GM23338 (cell line): Measurements from ENCODE around the gene ATP4A. TPM values are rescaled to one million over a fixed set of nuclear protein-coding genes. Genes with fewer than 3 reads are reported as not detected.

ENCODE experiments used
- ATAC-seq: fragments of 200-7000 bp; cut with Tn5 transposase; 3 replicates; pipeline ENCODE4 v1.9.1; 2020
- DNase-seq: peaks from one replicate; pipeline ENCODE4 v3.0.0-alpha.2; 2015; ENCODE audit warnings: low spot score
- H2AFZ ChIP-seq: fragments of 200-600 bp; sonication (generic); 2 replicates; pipeline ENCODE4 v1.8.0; 2016; ENCODE audit warnings: antibody characterized with exemption, mild to moderate bottlenecking, moderate library complexity
- H3F3A ChIP-seq: fragments of 200-600 bp; sonication (generic); replicated peaks from 2 replicates; pipeline ENCODE4 v1.8.0; 2017; ENCODE audit warnings: antibody characterized with exemption, mixed run types, low read depth
- H3K27ac ChIP-seq: fragments of 200-600 bp; sonication (generic); 2 replicates; pipeline ENCODE4 v1.6.1; 2016; ENCODE audit warnings: low read depth
- H3K27me3 ChIP-seq: fragments of 200-600 bp; sonication (generic); 2 replicates; pipeline ENCODE4 v1.8.0; 2016; ENCODE audit warnings: mild to moderate bottlenecking, mixed run types, moderate library complexity; ENCODE audit not compliant: insufficient read depth
- H3K36me3 ChIP-seq: fragments of 200-600 bp; sonication (generic); 2 replicates; pipeline ENCODE4 v1.8.0; 2016; ENCODE audit warnings: mild to moderate bottlenecking; ENCODE audit not compliant: insufficient read depth
- H3K4me1 ChIP-seq: fragments of 200-600 bp; sonication (generic); 2 replicates; pipeline ENCODE4 v1.8.0; 2016; ENCODE audit warnings: mild to moderate bottlenecking, moderate library complexity; ENCODE audit not compliant: insufficient read depth
- H3K4me2 ChIP-seq: fragments of 200-600 bp; sonication (generic); 2 replicates; pipeline ENCODE4 v1.7.1; 2017; ENCODE audit warnings: mixed run types
- H3K4me3 ChIP-seq: fragments of 200-600 bp; sonication (generic); 2 replicates; pipeline ENCODE4 v1.6.1; 2016; ENCODE audit warnings: mixed run types
- H3K79me2 ChIP-seq: fragments of 200-600 bp; sonication (generic); replicated peaks from 2 replicates; pipeline ENCODE4 v1.8.0; 2017; ENCODE audit warnings: mild to moderate bottlenecking; ENCODE audit not compliant: insufficient read depth
- H3K9me2 ChIP-seq: fragments of 200-600 bp; sonication (generic); 2 replicates; pipeline ENCODE4 v1.8.0; 2017; ENCODE audit not compliant: insufficient read depth
- H4K20me1 ChIP-seq: fragments of 200-600 bp; sonication (generic); replicated peaks from 2 replicates; pipeline ENCODE4 v1.8.0; 2017; ENCODE audit warnings: mild to moderate bottlenecking; ENCODE audit not compliant: insufficient read depth
- H3K27ac Mint-ChIP-seq: 2 replicates; pipeline ENCODE4 v1.8.0; 2020; ENCODE audit warnings: inconsistent platforms, mild to moderate bottlenecking, moderate library complexity, mixed read lengths
- H3K27me3 Mint-ChIP-seq: 3 replicates; pipeline ENCODE4 v1.8.0; 2022; ENCODE audit warnings: low read depth, mild to moderate bottlenecking, moderate library complexity, mixed read lengths, inconsistent platforms; ENCODE audit not compliant: insufficient read depth, poor library complexity
- H3K36me3 Mint-ChIP-seq: 3 replicates; pipeline ENCODE4 v1.8.0; 2021; ENCODE audit warnings: low read depth, mild to moderate bottlenecking, inconsistent platforms, moderate library complexity, mixed read lengths
- H3K4me1 Mint-ChIP-seq: 3 replicates; pipeline ENCODE4 v1.8.0; 2020; ENCODE audit warnings: mild to moderate bottlenecking, inconsistent platforms, mixed read lengths
- H3K4me3 Mint-ChIP-seq: 3 replicates; pipeline ENCODE4 v1.8.0; 2021; ENCODE audit warnings: moderate library complexity, mild to moderate bottlenecking, inconsistent platforms, mixed read lengths
- H3K9me3 Mint-ChIP-seq: 3 replicates; pipeline ENCODE4 v1.8.0; 2020; ENCODE audit warnings: moderate library complexity, mild to moderate bottlenecking, inconsistent platforms, mixed read lengths
- CREB1 ChIP-seq: fragments of 250-450 bp; sonication (Bioruptor Pico); IDR thresholded peaks from 2 replicates; pipeline ENCODE4 v1.5.0; 2020; ENCODE audit warnings: low read depth, mild to moderate bottlenecking, moderate library complexity
- CTCF ChIP-seq, 2 experiments: fragments of 200-600 bp in 1 of 2; sonication (generic) in 1 of 2; conservative IDR thresholded peaks; 2 replicates each; pipeline versions ENCODE4 v1.5.1 to v1.6.1; 2016 to 2017; ENCODE audit warnings: antibody characterized with exemption in 2 of 2, low read depth in 2 of 2, mild to moderate bottlenecking in 2 of 2, moderate library complexity in 1 of 2
- ETS1 ChIP-seq: IDR thresholded peaks from 2 replicates; pipeline ENCODE4 v1.6.1; 2016; ENCODE audit warnings: antibody characterized with exemption
- EZH2phosphoT487 ChIP-seq: fragments of 200-600 bp; sonication (generic); IDR thresholded peaks from one replicate; pipeline ENCODE4 v1.8.1; 2018; ENCODE audit warnings: antibody characterized with exemption; ENCODE audit not compliant: unreplicated experiment
- NANOG ChIP-seq: IDR thresholded peaks from 2 replicates; pipeline ENCODE4 v1.6.1; 2016; ENCODE audit warnings: antibody characterized with exemption, borderline replicate concordance
- POLR2AphosphoS5 ChIP-seq: IDR thresholded peaks from 2 replicates; pipeline ENCODE4 v1.6.1; 2016; ENCODE audit warnings: antibody characterized with exemption, low read depth
- REST ChIP-seq: IDR thresholded peaks from one replicate; pipeline ENCODE4 v1.6.1; 2018; ENCODE audit warnings: antibody characterized with exemption; ENCODE audit not compliant: unreplicated experiment
- STAT1 ChIP-seq: IDR thresholded peaks from one replicate; pipeline ENCODE4 v1.6.1; 2016; ENCODE audit warnings: antibody characterized with exemption; ENCODE audit not compliant: unreplicated experiment
- ZNF331 ChIP-seq: fragments of 250-450 bp; sonication (Bioruptor Pico); IDR thresholded peaks from 2 replicates; pipeline ENCODE4 v1.5.0; 2020; ENCODE audit warnings: low read depth, mild to moderate bottlenecking, moderate library complexity
- polyA plus RNA-seq: library from polyadenylated mRNA; unstranded; fragments of >200 nt; fragmentation: Nextera tagmentation; extraction: Ambion mirVana; gene quantifications from 2 replicates; pipeline ENCODE4 v1.2.1, GENCODE V29; 2016
- total RNA-seq: library from RNA; depleted of rRNA; stranded (reverse); fragments of >200 nt; shearing (Covaris generic); gene quantifications from 2 replicates; pipeline ENCODE4 v1.2.3, GENCODE V29; 2014

The ATP4A gene
- total and polyA plus RNA-seq, 2 experiments from 2014 or later = 0.61 to 0.63 TPM

GRCh38 chr19:35516310-35516709 lies 47.1 kb downstream of the ATP4A start:
- TF ChIP-seq REST (no peak), ETS1 (no peak), CREB1 (CRISPR knock-in tag) (no peak), EZH2phosphoT487 (no peak), CTCF (conservative IDR thresholded peaks at IDR 0.05; ENCODE audit: low read depth in 2 of 2) (no peak)
- H3K4me2 ChIP-seq = no peak overlapping the region
- H4K20me1 ChIP-seq = no peaks in the 10 kb centered on the region
- no peak for ATAC-seq
- H2AFZ ChIP-seq = no peak overlapping the region
- peaks cover 21% of the 10 kb centered on the region for H3K4me1 ChIP-seq
- no peak for DNase-seq
- H3K27me3 ChIP-seq = peaks cover 2% of the 10 kb centered on the region; the same call in 1 of the 2 replicates
- H3K4me3 ChIP-seq = no peak overlapping the region
- Mint-ChIP-seq H3K36me3 (no peaks in the 10 kb centered on the region), H3K9me3 (no peaks in the 10 kb centered on the region; the same call in 2 of the 3 replicates), H3K4me3 (no peak overlapping the region), H3K4me1 (peaks cover 23% of the 10 kb centered on the region), H3K27me3 (peaks cover 11% of the 10 kb centered on the region), H3K27ac (no peak overlapping the region)
- no peaks in the 10 kb centered on the region for H3K79me2 ChIP-seq
- no peaks in the 10 kb centered on the region for H3K9me2 ChIP-seq
- H3F3A ChIP-seq = no peaks in the 10 kb centered on the region
- no peaks in the 10 kb centered on the region for H3K36me3 ChIP-seq
- H3K27ac ChIP-seq = no peak overlapping the region

- peaks cover 13% of the 10 kb centered on the region for H3K27me3 Mint-ChIP-seq
- peak overlapping the region; percentile 44 for H3K4me3 Mint-ChIP-seq
- Histone ChIP-seq H3K9me2 (no peaks in the 10 kb centered on the region), H3K27ac (no peak overlapping the region), H4K20me1 (no peaks in the 10 kb centered on the region), H2AFZ (peak overlapping the region; percentile 99), H3K79me2 (peaks cover 4% of the 10 kb centered on the region), H3K4me1 (peaks cover 17% of the 10 kb centered on the region), H3K4me2 (peak overlapping the region; percentile 90), H3F3A (no peaks in the 10 kb centered on the region), H3K4me3 (peak overlapping the region; percentile 63), H3K36me3 (no peaks in the 10 kb centered on the region), H3K27me3 (peaks cover 2% of the 10 kb centered on the region; the same call in 1 of the 2 replicates)
- TF ChIP-seq POLR2AphosphoS5 (no peak), ZNF331 (CRISPR knock-in tag) (no peak), NANOG (no peak), STAT1 (no peak)
- peaks cover 4% of the 10 kb centered on the region; the same call in 1 of the 3 replicates for H3K36me3 Mint-ChIP-seq
- no peak overlapping the region for H3K27ac Mint-ChIP-seq
- peak; percentile 20 for ATAC-seq
- peaks cover 20% of the 10 kb centered on the region for H3K4me1 Mint-ChIP-seq
- DNase-seq = peak; percentile 61
- no peaks in the 10 kb centered on the region; the same call in 2 of the 3 replicates for H3K9me3 Mint-ChIP-seq
Observed at GRCh38 chr19:35514282-35514809, 49.1 kb downstream of the ATP4A start.
